Measurements from ENCODE around the gene TCF3. TPM values are rescaled to one million over a fixed set of nuclear protein-coding genes. Genes with fewer than 3 reads are reported as not detected.

TCF3 gene
- total and polyA plus RNA-seq, 10 of the 15 experiments (the other 5 are each of a cell fraction or from before 2014, with no cell fraction given) = 6.7 to 282 (median 70.7) TPM

DNA sequence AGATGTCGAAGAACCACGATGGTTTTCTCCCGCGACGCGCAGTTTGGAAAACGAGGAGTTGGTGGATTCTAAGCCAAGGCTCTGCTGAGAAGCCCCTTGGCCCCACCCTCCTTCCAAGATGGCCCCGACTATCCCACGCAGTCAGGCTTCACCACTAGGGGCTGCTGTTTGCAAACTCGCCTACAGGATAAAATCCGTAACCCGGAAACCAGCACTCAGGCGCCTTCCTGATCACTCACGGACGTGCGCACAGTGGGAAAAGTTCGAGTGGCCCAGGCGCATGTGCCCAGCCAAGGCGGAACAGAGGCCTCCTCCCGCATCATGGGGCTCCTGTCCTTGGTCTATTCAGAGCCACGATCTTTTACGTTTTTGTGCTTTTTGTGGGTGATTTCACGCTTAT lies 28.0 kb downstream of the TCF3 start (continued):
- TF ChIP-seq, protein P1, sequence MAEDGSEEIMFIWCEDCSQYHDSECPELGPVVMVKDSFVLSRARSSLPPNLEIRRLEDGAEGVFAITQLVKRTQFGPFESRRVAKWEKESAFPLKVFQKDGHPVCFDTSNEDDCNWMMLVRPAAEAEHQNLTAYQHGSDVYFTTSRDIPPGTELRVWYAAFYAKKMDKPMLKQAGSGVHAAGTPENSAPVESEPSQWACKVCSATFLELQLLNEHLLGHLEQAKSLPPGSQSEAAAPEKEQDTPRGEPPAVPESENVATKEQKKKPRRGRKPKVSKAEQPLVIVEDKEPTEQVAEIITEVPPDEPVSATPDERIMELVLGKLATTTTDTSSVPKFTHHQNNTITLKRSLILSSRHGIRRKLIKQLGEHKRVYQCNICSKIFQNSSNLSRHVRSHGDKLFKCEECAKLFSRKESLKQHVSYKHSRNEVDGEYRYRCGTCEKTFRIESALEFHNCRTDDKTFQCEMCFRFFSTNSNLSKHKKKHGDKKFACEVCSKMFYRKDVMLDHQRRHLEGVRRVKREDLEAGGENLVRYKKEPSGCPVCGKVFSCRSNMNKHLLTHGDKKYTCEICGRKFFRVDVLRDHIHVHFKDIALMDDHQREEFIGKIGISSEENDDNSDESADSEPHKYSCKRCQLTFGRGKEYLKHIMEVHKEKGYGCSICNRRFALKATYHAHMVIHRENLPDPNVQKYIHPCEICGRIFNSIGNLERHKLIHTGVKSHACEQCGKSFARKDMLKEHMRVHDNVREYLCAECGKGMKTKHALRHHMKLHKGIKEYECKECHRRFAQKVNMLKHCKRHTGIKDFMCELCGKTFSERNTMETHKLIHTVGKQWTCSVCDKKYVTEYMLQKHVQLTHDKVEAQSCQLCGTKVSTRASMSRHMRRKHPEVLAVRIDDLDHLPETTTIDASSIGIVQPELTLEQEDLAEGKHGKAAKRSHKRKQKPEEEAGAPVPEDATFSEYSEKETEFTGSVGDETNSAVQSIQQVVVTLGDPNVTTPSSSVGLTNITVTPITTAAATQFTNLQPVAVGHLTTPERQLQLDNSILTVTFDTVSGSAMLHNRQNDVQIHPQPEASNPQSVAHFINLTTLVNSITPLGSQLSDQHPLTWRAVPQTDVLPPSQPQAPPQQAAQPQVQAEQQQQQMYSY (CRISPR knock-in tag; IDR thresholded peaks at IDR 0.05) = no peak
- no peak for TF ChIP-seq BACH1 (IDR thresholded peaks at IDR 0.05; ENCODE audit: borderline replicate concordance)
- no peak for TF ChIP-seq ZNF274 (IDR thresholded peaks at IDR 0.05; ENCODE audit: insufficient read depth, insufficient read length)
- TF ChIP-seq ZNF687 (IDR thresholded peaks at IDR 0.05) = no peak
- no peak for TF ChIP-seq IRF3 (IDR thresholded peaks at IDR 0.05)
- no peak for TF ChIP-seq STAT1 (conservative IDR thresholded peaks at IDR 0.05)
- TF ChIP-seq GATAD2B (conservative IDR thresholded peaks at IDR 0.05; ENCODE audit: low read depth) = no peak
- TF ChIP-seq HDAC2 (IDR thresholded peaks at IDR 0.05) = no peak
- TF ChIP-seq EGR1 (IDR thresholded peaks at IDR 0.05; ENCODE audit: borderline replicate concordance in 1 of 2, low read depth in 2 of 2, low read length in 2 of 2) = peak in 1 of 2 experiments; percentile 70; a peak in 1 of 3 replicates
- TF ChIP-seq, protein P2, sequence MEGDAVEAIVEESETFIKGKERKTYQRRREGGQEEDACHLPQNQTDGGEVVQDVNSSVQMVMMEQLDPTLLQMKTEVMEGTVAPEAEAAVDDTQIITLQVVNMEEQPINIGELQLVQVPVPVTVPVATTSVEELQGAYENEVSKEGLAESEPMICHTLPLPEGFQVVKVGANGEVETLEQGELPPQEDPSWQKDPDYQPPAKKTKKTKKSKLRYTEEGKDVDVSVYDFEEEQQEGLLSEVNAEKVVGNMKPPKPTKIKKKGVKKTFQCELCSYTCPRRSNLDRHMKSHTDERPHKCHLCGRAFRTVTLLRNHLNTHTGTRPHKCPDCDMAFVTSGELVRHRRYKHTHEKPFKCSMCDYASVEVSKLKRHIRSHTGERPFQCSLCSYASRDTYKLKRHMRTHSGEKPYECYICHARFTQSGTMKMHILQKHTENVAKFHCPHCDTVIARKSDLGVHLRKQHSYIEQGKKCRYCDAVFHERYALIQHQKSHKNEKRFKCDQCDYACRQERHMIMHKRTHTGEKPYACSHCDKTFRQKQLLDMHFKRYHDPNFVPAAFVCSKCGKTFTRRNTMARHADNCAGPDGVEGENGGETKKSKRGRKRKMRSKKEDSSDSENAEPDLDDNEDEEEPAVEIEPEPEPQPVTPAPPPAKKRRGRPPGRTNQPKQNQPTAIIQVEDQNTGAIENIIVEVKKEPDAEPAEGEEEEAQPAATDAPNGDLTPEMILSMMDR (IDR thresholded peaks at IDR 0.05 in 2 of 3, conservative IDR thresholded peaks at IDR 0.05 in 1 of 3; ENCODE audit: control insufficient read depth in 2 of 3, extremely low read depth in 1 of 3, insufficient read depth in 1 of 3, low read depth in 3 of 3, low read length in 3 of 3) = peak; percentile 44 to 84 (median 69)
- no peak for TF ChIP-seq PBX3 (IDR thresholded peaks at IDR 0.05; ENCODE audit: insufficient replicate concordance, low read depth, low read length)
- TF ChIP-seq ZNF217 (IDR thresholded peaks at IDR 0.05) = no peak
- 0 out of 2 replicates have a peak, but pooled peaks have one; percentile 44 for TF ChIP-seq PML (IDR thresholded peaks at IDR 0.05; ENCODE audit: low read length)
- TF ChIP-seq RAD51 (IDR thresholded peaks at IDR 0.05) = no peak

All from GM12878 (cell line).